SU-DHL-6 (cell line): ENCODE results near the gene MFNG.

ENCODE experiments used
- H2AFZ ChIP-seq: fragments of 200-600 bp; sonication (generic); 2 replicates; pipeline ENCODE4 v1.6.1; 2014; ENCODE audit warnings: low read depth, mild to moderate bottlenecking, moderate library complexity, mixed read lengths, antibody characterized with exemption, low read length; ENCODE audit not compliant: severe bottlenecking
- H3F3A ChIP-seq: fragments of 200-600 bp; shearing (Covaris generic); 2 replicates; pipeline ENCODE4 v1.6.0; 2016; ENCODE audit warnings: antibody characterized with exemption, mild to moderate bottlenecking; ENCODE audit not compliant: insufficient read depth
- H3K27ac ChIP-seq: fragments of 200-600 bp; sonication (generic); 2 replicates; pipeline ENCODE4 v1.5.1; 2016; ENCODE audit warnings: low read depth, mild to moderate bottlenecking, low read length, moderate library complexity, mixed read lengths
- H3K27me3 ChIP-seq: fragments of 200-600 bp; sonication (generic), shearing (Covaris generic); 2 replicates; pipeline ENCODE4 v1.6.0; 2014; ENCODE audit warnings: mild to moderate bottlenecking, low read length
- H3K36me3 ChIP-seq: fragments of 200-600 bp; sonication (generic); 2 replicates; pipeline ENCODE4 v1.6.1; 2014; ENCODE audit warnings: mild to moderate bottlenecking, low read length, mixed read lengths
- H3K4me2 ChIP-seq: fragments of 300-600, 200-600 bp; shearing (Covaris generic), sonication (generic); 2 replicates; pipeline ENCODE4 v1.6.0; 2014; ENCODE audit warnings: low read length, low read depth, mild to moderate bottlenecking; ENCODE audit not compliant: poor library complexity, severe bottlenecking
- H3K4me3 ChIP-seq: fragments of 200-600 bp; sonication (generic); 2 replicates; pipeline ENCODE4 v1.5.1; 2014; ENCODE audit warnings: antibody characterized with exemption, low read length, mild to moderate bottlenecking, mixed read lengths; ENCODE audit not compliant: insufficient read depth, poor library complexity, severe bottlenecking
- H3K79me2 ChIP-seq: fragments of 200-600 bp; sonication (generic); 2 replicates; pipeline ENCODE4 v1.6.1; 2014; ENCODE audit warnings: mild to moderate bottlenecking, low read length, moderate library complexity; ENCODE audit not compliant: insufficient read depth
- H3K9ac ChIP-seq: fragments of 200-600 bp; sonication (generic); 2 replicates; pipeline ENCODE4 v1.7.0; 2014; ENCODE audit warnings: mild to moderate bottlenecking, low read length
- H3K9me2 ChIP-seq: fragments of 200-600 bp; sonication (generic); replicated peaks from 2 replicates; pipeline ENCODE4 v1.6.1; 2014; ENCODE audit warnings: low read length; ENCODE audit not compliant: insufficient read depth
- H3K9me3 ChIP-seq: fragments of 200-600 bp; sonication (generic); 2 replicates; pipeline ENCODE4 v1.6.1; 2014; ENCODE audit warnings: low read length, mixed read lengths; ENCODE audit not compliant: insufficient read depth
- H4K20me1 ChIP-seq: fragments of 200-600 bp; sonication (generic); 2 replicates; pipeline ENCODE4 v1.6.1; 2014; ENCODE audit warnings: low read depth, mild to moderate bottlenecking, antibody characterized with exemption, low read length, moderate library complexity, mixed read lengths
- CTCF ChIP-seq: fragments of 200-600 bp; sonication (generic); IDR thresholded peaks from one replicate; pipeline ENCODE4 v1.5.1; 2017; ENCODE audit warnings: antibody characterized with exemption, mild to moderate bottlenecking, low read length, moderate library complexity; ENCODE audit not compliant: insufficient read depth, poor library complexity, severe bottlenecking
- EZH2phosphoT487 ChIP-seq: fragments of 200-600 bp; sonication (generic), shearing (Covaris generic); conservative IDR thresholded peaks from 2 replicates; pipeline ENCODE4 v1.6.1; 2018; ENCODE audit warnings: mild to moderate bottlenecking, antibody characterized with exemption, low read length, moderate library complexity, mixed read lengths

The MFNG gene

GRCh38 chr22:37516456-37516855, 30.3 kb upstream of the MFNG start:
- TF ChIP-seq EZH2phosphoT487 (no peak), CTCF (no peak)
- H2AFZ ChIP-seq: no peak overlapping the region
- H3K9me2 ChIP-seq: no peaks in the 10 kb centered on the region
- no peak overlapping the region for H3K9ac ChIP-seq
- no peak overlapping the region for H3K4me2 ChIP-seq
- H3K36me3 ChIP-seq: no peaks in the 10 kb centered on the region
- no peaks in the 10 kb centered on the region for H3K27me3 ChIP-seq
- no peaks in the 10 kb centered on the region for H3K79me2 ChIP-seq
- no peaks in the 10 kb centered on the region for H3F3A ChIP-seq
- no peak overlapping the region for H3K27ac ChIP-seq
- no peak overlapping the region for H3K4me3 ChIP-seq
- no peaks in the 10 kb centered on the region for H4K20me1 ChIP-seq
- H3K9me3 ChIP-seq: no peaks in the 10 kb centered on the region

DNA sequence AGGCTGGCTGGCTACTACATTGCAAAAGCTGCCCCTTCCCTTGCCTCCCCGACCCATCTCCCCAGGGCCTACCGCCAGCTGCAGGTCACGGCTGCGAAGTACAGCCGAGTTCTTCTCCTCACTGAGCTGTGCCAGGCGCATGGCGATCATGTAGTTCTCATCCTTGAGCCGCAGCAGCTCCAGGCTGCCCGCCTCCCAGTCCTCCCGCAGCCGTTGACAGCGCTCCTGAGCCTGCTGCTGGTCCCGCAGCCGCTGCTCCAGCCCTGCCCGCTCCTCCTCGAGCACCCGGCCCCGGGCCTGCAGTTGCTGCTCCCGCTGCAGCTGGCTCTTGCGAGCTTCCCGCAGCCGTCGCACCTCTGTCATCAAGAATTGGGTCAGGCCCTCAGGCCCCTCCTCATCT, 29.7 kb upstream of the MFNG start:
- Histone ChIP-seq H3K9ac (no peak overlapping the region), H4K20me1 (no peaks in the 10 kb centered on the region), H3K27ac (no peak overlapping the region), H3F3A (no peaks in the 10 kb centered on the region), H3K27me3 (no peaks in the 10 kb centered on the region), H3K79me2 (no peaks in the 10 kb centered on the region), H3K4me3 (no peak overlapping the region), H3K36me3 (no peaks in the 10 kb centered on the region), H3K9me2 (no peaks in the 10 kb centered on the region), H3K9me3 (no peaks in the 10 kb centered on the region), H2AFZ (no peak overlapping the region), H3K4me2 (no peak overlapping the region)
- TF ChIP-seq CTCF (no peak), EZH2phosphoT487 (no peak)

DNA sequence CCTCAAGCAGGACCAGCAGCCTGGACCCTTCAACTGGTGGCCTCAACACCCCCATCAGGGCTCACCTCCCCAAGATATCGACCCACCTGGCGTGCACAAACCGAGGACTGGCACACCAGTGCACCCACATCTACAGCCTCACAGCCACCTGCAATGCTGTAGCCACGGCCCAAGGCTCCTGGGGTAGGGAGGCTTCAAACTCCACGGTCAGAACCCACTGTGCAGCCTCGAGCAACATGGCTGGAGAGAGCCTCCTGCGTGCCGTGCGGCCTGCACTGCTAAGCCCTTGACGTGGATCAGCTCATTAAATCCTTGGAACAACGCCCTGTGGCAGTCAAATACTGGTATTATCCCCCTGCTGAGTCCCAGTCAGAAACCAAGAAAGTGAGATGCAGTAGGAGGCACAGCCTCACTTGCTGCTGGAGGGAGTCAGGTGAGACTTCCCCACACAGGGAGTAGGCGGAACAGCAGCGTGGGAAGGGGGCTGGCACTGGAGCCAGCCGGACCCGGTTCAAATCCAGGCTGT, 28.4 kb upstream of the MFNG start:
- Histone ChIP-seq H3K27me3 (no peaks in the 10 kb centered on the region), H3K9me3 (no peaks in the 10 kb centered on the region), H3K4me2 (no peak overlapping the region), H3K9ac (no peak overlapping the region), H3K4me3 (no peak overlapping the region), H4K20me1 (no peaks in the 10 kb centered on the region), H3K9me2 (no peaks in the 10 kb centered on the region), H3K27ac (no peak overlapping the region), H3K79me2 (no peaks in the 10 kb centered on the region), H3F3A (no peaks in the 10 kb centered on the region), H3K36me3 (no peaks in the 10 kb centered on the region), H2AFZ (no peak overlapping the region)
- TF ChIP-seq EZH2phosphoT487 (no peak), CTCF (no peak)
